Activated naive CD8-positive, alpha-beta T cell (primary cell): ENCODE measurements around the gene ITPR2.
A peak's percentile ranks its signal among the peaks of the same experiment; 100 is the strongest.
"Not testable (repeated sequence)": the region's sequence is repeated elsewhere in the genome, so short reads cannot be mapped to it uniquely, and the experiment has no call there.

Source experiments
- H3K27ac Mint-ChIP-seq: one replicate; pipeline ENCODE4 v1.8.0; 2021; ENCODE audit warnings: mixed read lengths
- H3K27me3 Mint-ChIP-seq: one replicate; pipeline ENCODE4 v1.8.0; 2021; ENCODE audit warnings: mixed read lengths
- H3K36me3 Mint-ChIP-seq: one replicate; pipeline ENCODE4 v1.8.0; 2021; ENCODE audit warnings: mixed read lengths
- H3K4me1 Mint-ChIP-seq: one replicate; pipeline ENCODE4 v1.8.0; 2021; ENCODE audit warnings: low read depth, mixed read lengths
- H3K4me3 Mint-ChIP-seq: one replicate; pipeline ENCODE4 v1.8.0; 2021; ENCODE audit warnings: mild to moderate bottlenecking, mixed read lengths
- H3K9me3 Mint-ChIP-seq: one replicate; pipeline ENCODE4 v1.8.0; 2021; ENCODE audit warnings: low read depth, mixed read lengths

The ITPR2 gene

DNA sequence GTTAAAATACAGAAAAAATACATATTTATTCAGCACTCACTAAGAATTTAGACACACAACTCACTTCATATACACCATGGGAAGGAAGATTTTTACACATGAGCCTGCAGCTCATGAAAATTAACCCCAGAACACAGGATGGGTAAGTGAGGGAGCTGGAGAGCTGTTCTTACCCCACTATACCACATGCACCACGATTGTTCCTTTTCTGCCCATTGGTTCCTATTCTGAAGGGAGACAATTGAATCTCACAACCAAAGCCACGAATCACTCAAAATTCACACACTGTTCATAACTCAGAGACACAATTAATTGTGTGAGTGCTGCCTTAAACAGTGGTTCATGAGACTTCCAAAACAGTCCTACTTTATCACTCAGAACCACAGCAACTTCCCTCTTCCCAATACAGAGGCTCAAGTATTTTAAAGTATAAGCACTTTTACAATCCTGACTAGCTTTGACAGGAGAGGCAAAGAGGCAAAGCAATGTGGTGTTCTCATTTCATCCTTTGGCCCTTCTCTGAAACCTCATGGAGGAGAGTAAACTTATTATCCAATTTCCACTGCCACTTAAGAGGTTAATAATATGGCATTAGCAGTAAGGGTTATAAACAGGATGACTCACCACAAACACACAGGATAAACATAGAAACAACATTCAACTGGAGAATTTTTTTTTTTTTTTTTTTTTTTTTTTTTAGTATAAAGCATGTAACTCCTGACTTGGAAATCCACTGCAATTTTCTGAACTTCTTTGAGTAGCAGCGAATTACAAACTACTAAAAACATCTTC lies 59.5 kb downstream of the ITPR2 start:
- no peak overlapping the region for H3K27ac Mint-ChIP-seq
- peaks cover 14% of the 10 kb centered on the region for H3K9me3 Mint-ChIP-seq
- no peak overlapping the region for H3K4me3 Mint-ChIP-seq
- H3K4me1 Mint-ChIP-seq: peaks cover 20% of the 10 kb centered on the region
- peaks cover 47% of the 10 kb centered on the region for H3K36me3 Mint-ChIP-seq
- H3K27me3 Mint-ChIP-seq: no peaks in the 10 kb centered on the region

DNA sequence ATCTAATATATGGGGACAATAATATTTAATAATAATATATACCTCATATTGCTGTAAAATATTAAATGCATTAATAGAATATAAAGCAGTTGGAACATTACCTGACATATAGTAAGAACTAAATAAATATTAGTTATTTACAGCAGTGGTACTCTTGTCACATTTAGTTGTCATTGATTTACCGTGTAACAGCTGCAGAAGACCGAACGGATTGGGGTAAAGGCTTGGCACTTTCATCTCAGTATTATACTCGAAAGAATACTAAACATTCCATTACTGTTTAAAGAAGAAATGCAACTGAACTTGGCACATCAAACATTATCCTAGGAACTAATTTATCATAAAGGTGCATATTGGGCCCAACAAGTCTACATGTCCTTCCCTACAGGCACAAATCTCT lies 61.1 kb downstream of the ITPR2 start:
- Mint-ChIP-seq H3K27me3 (no peaks in the 10 kb centered on the region), H3K36me3 (peaks cover 37% of the 10 kb centered on the region), H3K27ac (no peak overlapping the region), H3K4me3 (no peak overlapping the region), H3K4me1 (peaks cover 28% of the 10 kb centered on the region), H3K9me3 (peaks cover 9% of the 10 kb centered on the region)

DNA sequence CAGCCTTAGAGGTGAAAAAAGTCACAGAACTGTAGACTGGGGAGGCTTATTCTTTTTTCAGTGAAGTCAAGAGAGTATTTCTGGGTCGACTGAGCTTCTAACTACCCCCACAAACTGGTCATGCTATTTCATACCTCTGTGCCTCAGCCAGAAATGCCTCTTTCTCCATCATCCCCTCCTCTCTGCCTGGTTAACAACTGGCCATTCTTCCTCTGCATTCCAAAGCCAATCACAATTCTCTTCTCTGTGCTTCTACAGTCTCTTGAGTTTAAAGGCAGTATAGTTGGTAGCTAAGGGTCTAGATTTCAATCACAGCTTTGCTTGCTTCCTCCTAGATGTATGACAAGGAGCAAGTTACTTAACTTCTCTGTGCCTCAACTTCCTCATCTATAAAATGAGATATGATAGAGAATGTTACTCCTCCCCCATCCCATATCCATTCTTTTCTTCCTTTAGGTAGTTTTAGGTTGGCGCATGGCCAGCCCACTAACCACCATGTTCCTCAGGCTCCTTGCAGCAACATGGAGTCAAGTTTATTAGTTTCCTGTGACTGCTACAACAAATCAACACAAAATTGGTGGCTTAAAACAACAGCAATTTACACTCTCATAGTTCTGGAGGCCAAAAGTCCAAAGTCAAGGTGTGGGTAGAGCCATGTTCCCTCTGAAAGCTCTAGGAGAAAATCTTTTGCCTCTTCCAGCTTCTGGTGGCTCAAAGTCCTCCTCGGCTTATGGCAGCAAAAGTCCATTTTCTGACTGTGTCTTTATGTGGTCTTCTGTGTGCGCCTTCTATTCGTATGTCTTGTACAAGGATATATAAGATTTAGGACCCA lies 62.5 kb downstream of the ITPR2 start:
- H3K36me3 Mint-ChIP-seq: peaks cover 33% of the 10 kb centered on the region
- peaks cover 28% of the 10 kb centered on the region for H3K4me1 Mint-ChIP-seq

DNA sequence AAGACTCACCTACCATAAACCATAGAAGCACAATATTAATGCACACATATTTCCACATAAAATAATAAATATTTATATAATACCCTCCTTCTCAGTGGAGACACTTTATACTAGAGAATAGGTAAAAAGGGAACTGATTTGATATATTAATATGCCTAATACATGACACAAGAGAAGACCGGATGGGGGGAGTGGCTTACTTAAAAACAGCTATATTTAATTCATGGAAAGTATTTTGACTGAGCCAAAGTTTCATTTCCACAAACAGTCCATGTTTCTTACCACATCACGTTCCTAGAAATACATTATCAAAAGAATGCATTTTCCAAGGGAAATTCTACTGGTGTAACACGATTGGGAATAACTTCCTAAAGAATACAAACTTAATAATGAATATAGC lies 63.4 kb downstream of the ITPR2 start:
- H3K27ac Mint-ChIP-seq: no peak overlapping the region
- peaks cover 28% of the 10 kb centered on the region for H3K4me1 Mint-ChIP-seq
- peaks cover 27% of the 10 kb centered on the region for H3K36me3 Mint-ChIP-seq
- H3K9me3 Mint-ChIP-seq: peaks cover 7% of the 10 kb centered on the region
- no peaks in the 10 kb centered on the region for H3K27me3 Mint-ChIP-seq
- H3K4me3 Mint-ChIP-seq: no peak overlapping the region

More for the DNA sequence above, 62.5 kb downstream of the ITPR2 start:
- Mint-ChIP-seq H3K27ac (no peak overlapping the region), H3K4me3 (no peak overlapping the region), H3K27me3 (no peaks in the 10 kb centered on the region), H3K9me3 (peaks cover 11% of the 10 kb centered on the region)

DNA sequence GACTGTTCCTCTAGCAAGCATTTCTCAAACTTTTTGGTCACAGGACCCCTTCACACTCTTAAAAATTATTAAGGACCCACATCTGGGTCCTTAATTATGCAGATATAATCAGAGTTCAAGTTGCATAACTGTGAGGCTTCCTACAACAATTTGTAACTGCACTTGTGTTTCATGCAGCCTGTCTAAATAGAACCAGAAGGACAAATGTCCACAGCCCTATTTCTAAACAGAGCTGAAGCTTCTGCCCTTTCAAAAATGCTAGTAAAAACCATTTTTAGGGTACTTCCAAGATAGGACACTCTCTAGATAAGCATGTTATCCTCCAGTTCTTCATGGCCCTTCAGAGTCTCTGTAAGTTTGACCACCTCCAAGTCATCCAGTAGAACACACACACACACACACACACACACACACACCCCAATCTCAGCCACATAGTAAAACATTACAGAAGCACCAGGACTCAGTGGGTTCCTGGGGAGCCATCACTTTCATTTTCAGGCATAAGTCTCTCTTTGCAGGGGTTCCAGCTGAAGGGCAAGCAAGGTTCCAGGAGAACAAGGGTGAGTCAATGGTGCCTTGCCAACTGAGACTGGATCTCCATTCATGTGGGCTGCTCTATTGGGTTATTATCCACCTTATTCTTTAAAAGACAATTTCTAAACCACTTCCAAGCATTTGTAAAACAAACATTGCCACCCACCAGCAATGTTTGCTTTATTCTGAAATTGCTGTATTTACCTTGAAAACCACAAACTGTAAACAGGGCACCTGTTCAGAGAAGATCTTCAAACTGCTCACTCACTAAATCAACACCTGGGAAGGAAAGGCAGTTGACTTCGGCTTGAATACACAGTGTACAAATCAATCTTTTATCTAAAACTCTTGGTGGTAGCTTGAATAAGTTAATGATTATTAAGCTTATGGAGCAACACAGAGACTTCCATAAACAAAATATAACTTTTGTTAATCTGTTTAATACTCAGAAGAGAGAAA lies 64.1 kb downstream of the ITPR2 start:
- peaks cover 30% of the 10 kb centered on the region for H3K36me3 Mint-ChIP-seq
- H3K27ac Mint-ChIP-seq: no peak overlapping the region
- H3K9me3 Mint-ChIP-seq: peaks cover 10% of the 10 kb centered on the region
- no peak overlapping the region for H3K4me3 Mint-ChIP-seq
- no peaks in the 10 kb centered on the region for H3K27me3 Mint-ChIP-seq
- peaks cover 28% of the 10 kb centered on the region for H3K4me1 Mint-ChIP-seq

DNA sequence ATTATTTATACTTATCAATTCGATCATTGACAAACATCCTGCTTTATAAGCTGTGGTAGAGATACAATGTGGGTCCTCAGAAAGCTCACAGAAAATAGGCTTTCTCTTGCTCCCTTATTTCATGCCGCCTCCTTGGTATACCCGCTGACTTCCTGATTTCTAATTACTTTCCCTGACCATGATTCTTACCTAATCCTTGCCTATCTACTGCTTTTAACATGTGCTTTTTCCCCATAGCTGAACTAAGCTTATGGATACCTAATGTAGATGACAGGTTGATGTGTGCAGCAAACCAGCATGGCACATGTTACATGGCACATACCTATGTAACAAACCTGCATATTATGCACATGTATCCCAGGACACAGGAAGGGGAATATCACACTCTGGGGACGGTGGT lies 65.1 kb downstream of the ITPR2 start:
- no peak overlapping the region for H3K4me3 Mint-ChIP-seq
- H3K36me3 Mint-ChIP-seq: peaks cover 30% of the 10 kb centered on the region
- H3K27ac Mint-ChIP-seq: no peak overlapping the region
- H3K27me3 Mint-ChIP-seq: no peaks in the 10 kb centered on the region
- peaks cover 10% of the 10 kb centered on the region for H3K9me3 Mint-ChIP-seq
- peaks cover 25% of the 10 kb centered on the region for H3K4me1 Mint-ChIP-seq

DNA sequence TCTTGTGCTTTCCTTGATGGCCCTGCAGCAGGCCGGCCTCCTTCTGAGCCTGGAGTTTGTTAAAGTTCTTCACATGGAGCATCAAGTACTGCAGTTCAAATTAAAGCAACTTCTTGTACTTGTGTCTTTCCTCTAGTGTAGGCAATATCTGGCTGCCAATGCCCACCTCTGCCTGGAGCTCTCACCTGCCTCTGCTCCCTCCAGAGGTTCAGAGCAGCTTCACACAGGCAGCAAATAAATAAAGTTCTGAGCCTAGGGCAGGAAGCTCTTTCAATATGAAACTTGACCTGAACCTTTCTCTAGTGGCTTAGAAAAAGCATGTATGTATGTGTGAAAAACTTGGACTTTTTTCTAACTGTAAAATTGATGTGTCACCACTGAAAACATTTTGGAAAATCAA lies 65.9 kb downstream of the ITPR2 start:
- Mint-ChIP-seq H3K4me3 (no peak overlapping the region), H3K36me3 (peaks cover 32% of the 10 kb centered on the region), H3K27me3 (no peaks in the 10 kb centered on the region), H3K9me3 (peaks cover 13% of the 10 kb centered on the region), H3K4me1 (peaks cover 25% of the 10 kb centered on the region), H3K27ac (no peak overlapping the region)

DNA sequence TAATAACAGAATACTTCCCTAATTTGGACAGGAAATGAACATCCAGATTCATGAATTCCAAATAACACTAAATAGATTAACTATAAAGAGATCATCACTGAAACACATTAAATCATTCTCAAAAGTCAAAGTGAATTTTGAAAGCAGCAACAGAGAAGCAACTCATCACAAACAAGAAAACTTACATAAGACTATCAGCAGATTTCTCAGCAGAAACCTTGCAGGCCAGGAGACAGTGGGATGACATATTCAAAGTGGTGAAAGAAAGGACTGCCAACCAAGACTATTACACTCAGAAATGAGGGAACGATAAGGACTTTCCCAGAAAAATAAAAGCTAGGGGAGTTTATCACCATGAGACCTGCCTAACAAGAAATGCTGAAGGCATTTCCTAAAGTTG lies 70.8 kb downstream of the ITPR2 start:
- Mint-ChIP-seq H3K4me3 (no peak overlapping the region), H3K27ac (no peak overlapping the region), H3K27me3 (no peaks in the 10 kb centered on the region), H3K4me1 (peaks cover 3% of the 10 kb centered on the region), H3K9me3 (peaks cover 24% of the 10 kb centered on the region), H3K36me3 (peaks cover 29% of the 10 kb centered on the region)

DNA sequence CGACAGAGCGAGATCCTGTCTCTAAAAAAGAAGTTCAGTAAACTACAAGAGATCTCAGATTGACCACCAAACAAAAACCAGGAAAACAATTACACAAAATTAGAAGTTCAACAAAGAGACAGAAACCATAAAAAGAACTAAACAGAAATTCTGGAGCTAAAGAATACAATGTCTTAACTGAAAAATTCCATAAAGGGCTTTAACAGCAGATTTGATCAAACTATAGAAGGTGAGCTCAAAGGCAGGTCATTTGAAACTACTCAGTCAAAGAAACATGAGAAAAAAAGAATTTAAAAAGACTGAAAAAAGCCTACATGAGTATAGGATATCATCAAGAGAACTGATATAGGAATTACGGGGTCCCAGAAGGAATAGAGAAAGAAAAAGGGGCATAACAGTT lies 71.2 kb downstream of the ITPR2 start:
- peaks cover 24% of the 10 kb centered on the region for H3K9me3 Mint-ChIP-seq
- H3K36me3 Mint-ChIP-seq: peaks cover 29% of the 10 kb centered on the region
- H3K27me3 Mint-ChIP-seq: no peaks in the 10 kb centered on the region
- H3K4me1 Mint-ChIP-seq: no peaks in the 10 kb centered on the region
- H3K27ac Mint-ChIP-seq: no peak overlapping the region
- H3K4me3 Mint-ChIP-seq: no peak overlapping the region

DNA sequence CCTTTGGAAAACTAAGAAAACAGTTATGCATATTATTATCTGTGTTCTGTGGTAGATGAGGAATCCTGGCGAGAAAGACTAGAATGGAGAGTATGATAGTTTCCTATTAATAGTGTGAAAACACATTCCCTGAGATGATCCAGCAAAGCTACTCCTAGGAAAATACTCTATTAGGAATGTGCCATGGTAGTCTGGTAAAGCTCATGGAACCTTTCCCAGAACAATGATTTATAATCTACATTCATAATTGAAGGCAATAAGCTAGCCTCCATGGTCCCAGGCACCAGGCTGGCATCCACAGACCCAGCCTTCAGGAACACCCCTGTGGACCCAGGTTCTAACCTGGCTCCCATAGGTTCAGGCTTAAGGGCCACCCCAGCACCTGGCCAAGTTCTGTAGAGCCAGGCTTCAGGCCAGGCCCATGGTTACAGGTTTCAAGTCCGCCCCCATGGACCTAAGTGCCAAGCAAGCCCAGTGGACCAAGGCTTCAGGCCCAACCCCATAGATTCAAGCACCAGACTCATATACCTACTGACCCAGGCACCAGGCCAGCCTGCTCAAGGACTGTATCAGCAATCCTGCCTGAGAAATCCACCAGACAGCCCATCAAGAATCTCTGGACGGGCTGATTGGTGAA lies 72.2 kb downstream of the ITPR2 start:
- no peak overlapping the region for H3K27ac Mint-ChIP-seq
- peaks cover 28% of the 10 kb centered on the region for H3K36me3 Mint-ChIP-seq
- no peaks in the 10 kb centered on the region for H3K4me1 Mint-ChIP-seq
- H3K4me3 Mint-ChIP-seq: no peak overlapping the region
- H3K27me3 Mint-ChIP-seq: no peaks in the 10 kb centered on the region
- peaks cover 27% of the 10 kb centered on the region for H3K9me3 Mint-ChIP-seq

DNA sequence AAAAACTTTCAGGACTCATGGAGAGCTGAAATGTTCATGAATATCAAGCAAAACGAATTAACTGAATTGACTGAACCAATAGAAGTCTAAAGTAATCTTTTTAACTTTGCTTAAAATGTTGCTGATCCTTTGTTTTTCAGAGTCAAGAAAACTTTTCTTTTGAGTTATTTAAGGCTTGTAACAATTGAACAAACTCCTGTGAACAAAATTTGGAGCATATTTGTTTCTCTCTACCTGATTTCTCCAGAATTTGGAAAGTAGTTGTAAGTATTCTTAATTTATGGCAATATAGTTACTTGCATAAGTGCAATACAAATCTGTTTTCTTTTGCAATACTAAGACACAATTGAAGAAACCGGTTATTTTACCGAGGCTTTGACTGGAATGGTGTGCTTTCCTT lies 77.6 kb downstream of the ITPR2 start:
- H3K4me1 Mint-ChIP-seq: peaks cover 17% of the 10 kb centered on the region
- peaks cover 29% of the 10 kb centered on the region for H3K36me3 Mint-ChIP-seq
- H3K27me3 Mint-ChIP-seq, H3K27ac Mint-ChIP-seq, H3K4me3 Mint-ChIP-seq, H3K9me3 Mint-ChIP-seq: not testable (repeated sequence)

DNA sequence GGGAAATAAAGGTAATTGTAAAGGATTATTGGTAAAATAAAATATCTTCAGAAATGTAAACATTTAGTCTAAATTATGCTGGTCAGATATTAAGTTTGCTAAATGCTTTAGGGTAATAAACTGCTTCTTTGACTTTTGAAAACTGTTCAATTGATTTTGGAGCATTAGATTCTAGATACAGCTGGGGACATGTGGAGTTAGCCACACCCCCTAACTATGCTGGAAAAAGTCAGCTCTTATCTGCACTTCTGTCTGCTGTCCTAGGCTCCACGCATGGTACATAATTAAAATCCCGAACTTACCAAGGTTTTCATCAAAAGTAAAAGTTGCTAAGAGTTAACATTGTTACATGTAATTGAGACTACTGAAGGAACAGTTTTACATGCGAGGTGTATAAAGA lies 78.8 kb downstream of the ITPR2 start:
- Mint-ChIP-seq H3K9me3 (peaks cover 8% of the 10 kb centered on the region), H3K4me3 (no peak overlapping the region), H3K36me3 (peaks cover 30% of the 10 kb centered on the region), H3K27ac (no peak overlapping the region), H3K4me1 (peaks cover 30% of the 10 kb centered on the region), H3K27me3 (no peaks in the 10 kb centered on the region)

DNA sequence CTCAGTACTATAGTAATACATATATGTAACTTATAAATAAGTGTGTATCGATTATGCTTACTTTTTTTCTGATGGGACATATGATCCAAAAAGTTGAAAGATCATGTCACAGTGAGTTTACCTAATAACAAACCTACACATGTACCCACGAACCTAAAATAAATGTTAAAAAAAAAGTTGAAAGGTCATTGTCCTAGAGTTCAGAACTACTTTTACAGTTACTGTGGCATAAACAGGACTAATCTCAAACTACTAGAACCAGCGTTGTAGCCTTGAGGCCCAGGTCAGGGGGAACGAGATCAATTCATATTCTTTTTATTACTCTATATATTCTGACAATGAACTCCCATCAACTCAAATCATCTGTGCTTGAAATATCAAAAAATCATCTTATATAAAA lies 81.8 kb downstream of the ITPR2 start:
- Mint-ChIP-seq H3K9me3 (peaks cover 3% of the 10 kb centered on the region), H3K27me3 (no peaks in the 10 kb centered on the region), H3K36me3 (peaks cover 21% of the 10 kb centered on the region), H3K4me3 (no peak overlapping the region), H3K27ac (no peak overlapping the region), H3K4me1 (peaks cover 55% of the 10 kb centered on the region)

DNA sequence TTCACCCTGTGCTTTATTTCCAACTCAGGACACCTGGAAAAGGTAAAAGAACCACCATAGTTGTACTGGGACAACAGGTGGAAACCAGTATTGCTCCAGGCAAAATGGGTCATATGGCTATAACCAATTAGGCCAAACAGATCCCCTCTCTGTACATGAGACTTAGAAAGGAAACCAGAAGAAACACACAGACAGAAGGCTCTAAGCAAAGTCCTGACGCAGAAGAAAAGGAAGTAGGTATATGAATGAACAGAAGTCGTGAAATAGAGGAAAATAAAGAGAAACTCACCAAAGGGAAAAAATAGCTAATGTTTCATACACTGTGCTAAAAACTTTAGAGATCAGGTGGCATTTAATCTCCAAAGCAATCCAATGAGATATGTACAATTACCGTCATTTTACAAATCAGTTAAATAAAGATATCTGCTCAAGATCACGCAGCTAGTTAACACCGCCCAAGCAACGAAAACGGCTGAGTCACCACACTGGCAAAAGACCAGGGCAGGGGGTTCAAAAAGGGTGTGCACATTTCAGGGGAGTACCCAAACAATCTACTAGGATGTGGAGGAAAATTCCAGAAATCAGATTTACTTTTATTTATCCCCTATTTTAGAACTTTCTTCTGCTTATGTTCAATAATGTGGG lies 82.3 kb downstream of the ITPR2 start:
- no peaks in the 10 kb centered on the region for H3K27me3 Mint-ChIP-seq
- peaks cover 20% of the 10 kb centered on the region for H3K36me3 Mint-ChIP-seq
- H3K9me3 Mint-ChIP-seq: no peaks in the 10 kb centered on the region
- H3K4me1 Mint-ChIP-seq: peaks cover 60% of the 10 kb centered on the region
- peak overlapping the region; percentile 90 for H3K27ac Mint-ChIP-seq
- peak overlapping the region; percentile 28 for H3K4me3 Mint-ChIP-seq
